ENCODE data around the gene PPP5C. TPM values are rescaled to one million over a fixed set of nuclear protein-coding genes. Genes with fewer than 3 reads are reported as not detected.

The PPP5C gene
- total RNA-seq, 1 experiment from 2014 or later = 45.6 TPM

- in situ Hi-C loops (cut with HindIII; ENCODE audit: low pct_unique_long_range_greater_than_20kb, low sequenced_read_pairs) = no loop called here
- DNase-seq (ENCODE audit: low read depth, low spot score) = no peak
Observed at GRCh38 chr19:46324277-46324676, 22.6 kb upstream of the PPP5C start.

DNA sequence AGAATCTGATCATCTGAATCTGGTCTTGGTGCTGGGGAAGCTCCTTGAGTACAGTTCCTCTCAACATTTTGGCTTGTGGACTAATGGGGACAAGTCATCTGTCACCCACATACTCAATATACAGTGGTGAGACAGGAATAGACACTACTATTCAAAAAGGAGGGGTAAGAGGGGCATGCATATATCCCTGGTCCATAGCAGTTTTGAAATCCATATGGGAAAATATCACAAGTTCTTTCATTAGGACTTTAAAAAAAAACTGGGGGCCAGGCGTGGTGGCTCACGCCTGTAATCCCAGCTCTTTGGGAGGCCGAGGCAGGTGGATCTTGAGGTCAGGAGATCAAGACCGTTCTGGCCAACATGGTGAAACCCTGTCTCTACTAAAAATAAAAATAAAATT, 20.3 kb upstream of the PPP5C start:
- no peak for DNase-seq (ENCODE audit: low read depth, low spot score)
- in situ Hi-C loops (cut with HindIII; ENCODE audit: low pct_unique_long_range_greater_than_20kb, low sequenced_read_pairs) = no loop called here

- in situ Hi-C loops (cut with HindIII; ENCODE audit: low pct_unique_long_range_greater_than_20kb, low sequenced_read_pairs) = no loop called here
- DNase-seq (ENCODE audit: low read depth, low spot score) = no peak
Observed at GRCh38 chr19:46328079-46328478, 18.8 kb upstream of the PPP5C start.

GRCh38 chr19:46330319-46330918, 16.5 kb upstream of the PPP5C start:
- no peak for DNase-seq (ENCODE audit: low read depth, low spot score)
- in situ Hi-C loops (cut with HindIII; ENCODE audit: low pct_unique_long_range_greater_than_20kb, low sequenced_read_pairs) = no loop called here

DNA sequence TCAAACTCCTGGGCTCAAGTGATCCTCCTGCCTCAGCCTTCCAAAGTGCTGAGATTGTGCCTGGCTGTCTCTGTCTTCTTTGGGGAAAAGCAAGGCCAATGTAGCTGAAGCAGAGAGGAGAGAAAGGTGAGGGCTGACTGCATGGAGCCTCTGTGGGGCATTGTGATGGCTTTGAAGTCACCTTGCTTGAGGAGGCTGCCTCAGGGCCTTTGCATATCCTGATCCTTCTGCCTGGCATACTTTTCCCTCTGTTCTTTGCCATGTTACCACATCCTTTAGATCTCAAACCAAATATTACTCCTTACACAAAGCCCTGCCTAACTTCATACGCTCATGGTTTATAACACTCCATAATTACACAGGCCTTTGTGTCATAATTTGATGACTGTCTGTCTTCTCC, 9.4 kb upstream of the PPP5C start:
- DNase-seq (ENCODE audit: low read depth, low spot score) = no peak
- in situ Hi-C loops (cut with HindIII; ENCODE audit: low pct_unique_long_range_greater_than_20kb, low sequenced_read_pairs) = no loop called here

DNA sequence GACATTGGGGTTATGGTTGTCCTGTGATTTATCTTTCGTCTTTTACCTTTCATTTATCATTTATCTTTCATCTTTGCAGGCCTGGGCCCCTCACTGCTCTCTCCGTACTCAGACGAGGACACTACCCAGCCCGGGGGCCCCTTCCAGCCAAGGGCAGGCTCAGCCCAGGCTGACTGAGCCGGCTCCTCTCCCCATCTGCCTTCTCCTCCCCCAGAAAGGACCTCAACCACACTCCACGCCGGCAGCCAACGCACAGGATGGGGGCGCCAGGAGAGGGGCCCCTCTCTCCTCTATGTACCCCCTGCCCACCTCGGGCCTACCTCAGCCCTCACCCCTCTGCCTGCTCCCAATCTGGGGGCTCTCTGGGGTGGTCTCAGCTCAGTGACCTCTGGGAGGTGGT, 7.4 kb upstream of the PPP5C start:
- DNase-seq (ENCODE audit: low read depth, low spot score) = no peak
- in situ Hi-C loops (cut with HindIII; ENCODE audit: low pct_unique_long_range_greater_than_20kb, low sequenced_read_pairs) = no loop called here

- in situ Hi-C loops (cut with HindIII; ENCODE audit: low pct_unique_long_range_greater_than_20kb, low sequenced_read_pairs) = no loop called here
- no peak for DNase-seq (ENCODE audit: low read depth, low spot score)
Observed at GRCh38 chr19:46340051-46340659, 6.7 kb upstream of the PPP5C start.

- in situ Hi-C loops (cut with HindIII; ENCODE audit: low pct_unique_long_range_greater_than_20kb, low sequenced_read_pairs) = no loop called here
- DNase-seq (ENCODE audit: low read depth, low spot score) = no peak
Observed at GRCh38 chr19:46341937-46342336, 5.0 kb upstream of the PPP5C start.

DNA sequence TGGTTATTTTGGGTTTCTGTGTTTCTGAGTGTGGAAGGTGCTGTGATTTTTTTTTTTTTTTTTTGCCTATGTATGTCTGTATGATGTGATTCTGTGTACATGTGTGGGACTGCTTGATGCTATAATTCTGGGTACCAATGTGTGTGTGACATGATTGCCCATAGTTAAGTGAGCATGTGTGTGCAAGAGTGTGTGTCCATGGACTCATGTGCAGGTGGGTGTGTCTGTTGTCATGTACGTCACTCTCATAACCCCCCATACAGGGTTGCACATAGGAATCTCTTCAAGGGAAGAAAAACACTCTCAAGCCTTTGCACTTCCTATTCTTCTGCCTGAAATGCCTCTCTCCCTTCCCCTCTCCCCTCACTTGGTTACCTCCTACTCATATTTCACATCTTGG, 2.5 kb upstream of the PPP5C start:
- in situ Hi-C loops (cut with HindIII; ENCODE audit: low pct_unique_long_range_greater_than_20kb, low sequenced_read_pairs) = no loop called here
- no peak for DNase-seq (ENCODE audit: low read depth, low spot score)

DNA sequence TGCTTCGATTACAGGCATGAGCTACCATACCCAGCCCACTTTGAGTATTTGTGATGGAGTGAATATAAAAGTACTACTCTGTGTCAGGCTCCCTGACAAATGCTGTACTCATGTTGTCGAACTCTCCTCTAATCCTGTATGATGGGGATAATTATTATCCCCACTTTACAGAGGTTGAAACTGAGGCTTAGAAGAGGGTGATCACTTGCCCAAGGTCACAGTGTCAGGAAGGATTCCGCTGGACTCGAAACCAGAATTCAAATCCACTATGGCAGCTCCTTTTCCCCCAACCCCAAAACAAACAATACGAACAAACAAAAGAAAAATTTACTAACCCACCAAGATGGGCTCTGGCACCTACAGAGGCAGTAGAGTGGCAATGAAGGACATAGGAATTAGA, 1.7 kb upstream of the PPP5C start:
- no peak for DNase-seq (ENCODE audit: low read depth, low spot score)
- in situ Hi-C loops (cut with HindIII; ENCODE audit: low pct_unique_long_range_greater_than_20kb, low sequenced_read_pairs) = no loop called here

DNA sequence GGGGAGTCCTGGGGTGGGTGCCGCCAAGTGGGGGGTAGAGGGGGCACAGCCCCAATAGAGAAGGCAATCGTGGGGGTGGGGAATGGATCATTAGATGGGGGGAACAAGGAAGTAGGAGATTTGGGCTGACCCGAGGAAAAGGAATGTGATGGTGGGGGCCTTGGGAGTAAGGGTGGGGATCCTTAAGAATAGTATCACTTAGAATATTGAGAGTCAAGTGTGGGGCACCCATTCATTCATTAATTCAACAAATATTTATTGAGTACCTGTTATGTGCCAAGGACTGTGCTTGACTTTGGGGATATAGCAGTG, 641 bp downstream of the PPP5C start:
- DNase-seq (ENCODE audit: low read depth, low spot score) = no peak
- in situ Hi-C loops (cut with HindIII; ENCODE audit: low pct_unique_long_range_greater_than_20kb, low sequenced_read_pairs) = no loop called here

DNA sequence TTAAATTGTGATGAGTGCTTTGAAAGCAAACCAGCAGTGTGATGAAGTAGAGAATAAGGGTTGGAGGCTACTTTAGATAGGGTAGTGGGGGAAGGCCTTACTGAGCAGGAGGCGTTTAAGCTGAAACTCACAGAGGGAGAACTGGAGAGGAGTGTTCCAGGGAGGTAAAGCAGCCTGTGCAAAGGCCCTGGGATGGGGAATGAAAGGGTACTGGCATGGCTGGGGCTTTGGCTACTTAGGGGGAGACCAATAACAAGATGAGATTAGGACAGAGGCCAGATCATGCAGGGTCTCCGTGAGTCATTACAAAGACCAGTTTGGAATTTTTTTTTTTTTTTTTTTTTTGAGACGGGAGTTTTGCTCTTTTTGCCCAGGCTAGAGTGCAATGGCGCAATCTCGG, 1.1 kb downstream of the PPP5C start:
- in situ Hi-C loops (cut with HindIII; ENCODE audit: low pct_unique_long_range_greater_than_20kb, low sequenced_read_pairs) = no loop called here
- no peak for DNase-seq (ENCODE audit: low read depth, low spot score)

GRCh38 chr19:46349311-46349993, 2.6 kb downstream of the PPP5C start:
- in situ Hi-C loops (cut with HindIII; ENCODE audit: low pct_unique_long_range_greater_than_20kb, low sequenced_read_pairs) = no loop called here
- DNase-seq (ENCODE audit: low read depth, low spot score) = no peak

GRCh38 chr19:46350029-46350757, 3.3 kb downstream of the PPP5C start:
- in situ Hi-C loops (cut with HindIII; ENCODE audit: low pct_unique_long_range_greater_than_20kb, low sequenced_read_pairs) = no loop called here

DNA sequence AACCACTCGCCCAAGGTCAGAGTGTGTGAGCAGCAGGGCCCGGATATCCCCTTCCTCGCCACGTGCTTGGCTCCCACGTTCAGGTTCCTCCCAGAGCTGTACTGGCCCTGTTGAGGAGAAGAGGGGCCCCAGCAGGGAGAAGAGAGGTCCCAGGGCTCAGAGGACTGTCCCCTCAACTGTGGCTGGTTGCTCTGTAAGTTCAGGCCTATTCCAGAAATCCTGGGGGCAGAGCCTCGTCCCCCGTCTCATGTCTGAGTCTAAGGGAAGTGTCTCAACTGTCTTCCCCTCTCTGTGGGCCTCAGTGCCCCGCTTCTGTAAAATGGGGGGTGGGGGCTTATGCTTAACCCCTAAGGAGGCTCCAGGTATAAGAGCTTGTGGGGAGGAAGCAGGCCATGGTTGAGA, 3.9 kb downstream of the PPP5C start:
- no peak for DNase-seq (ENCODE audit: low read depth, low spot score)
- in situ Hi-C loops (cut with HindIII; ENCODE audit: low pct_unique_long_range_greater_than_20kb, low sequenced_read_pairs) = no loop called here

More at GRCh38 chr19:46350029-46350757, 3.3 kb downstream of the PPP5C start:
- DNase-seq (ENCODE audit: low read depth, low spot score) = no peak

- in situ Hi-C loops (cut with HindIII; ENCODE audit: low pct_unique_long_range_greater_than_20kb, low sequenced_read_pairs) = no loop called here
- no peak for DNase-seq (ENCODE audit: low read depth, low spot score)
Observed at GRCh38 chr19:46351241-46352041, 4.6 kb downstream of the PPP5C start.

GRCh38 chr19:46353730-46354528, 7.0 kb downstream of the PPP5C start:
- no peak for DNase-seq (ENCODE audit: low read depth, low spot score)
- in situ Hi-C loops (cut with HindIII; ENCODE audit: low pct_unique_long_range_greater_than_20kb, low sequenced_read_pairs) = no loop called here

Measured in SK-MEL-5 (cell line).